Airway epithelial cell (primary cell): ENCODE measurements around the gene DBX2. TPM values are rescaled to one million over a fixed set of nuclear protein-coding genes. Genes with fewer than 3 reads are reported as not detected.

Experiments
- total RNA-seq: library from RNA; depleted of rRNA; stranded (reverse); fragments of >200 nt; gene quantifications from 2 replicates; pipeline ENCODE4 v1.2.3, GENCODE V29; 2015

Gene DBX2
- total RNA-seq, result not detected in 2 replicates

GRCh38 chr12:45050751-45051571 is at the start of gene DBX2:
Gene DBX2 (minus strand): TSS chr12:45051099. CDS start chr12:45050927, 172 bp downstream.

Other genes starting within 250 kb of the DBX2 start
- not detected in 2 replicates for gene NELL2, start 174.8 kb downstream of the DBX2 start, total RNA-seq
- gene ANO6, start 165.0 kb upstream of the DBX2 start, total RNA-seq, result 21.9 and 26.4 TPM in 2 replicates